ENCODE data around the gene RELA.
"Not testable (repeated sequence)": the region's sequence is repeated elsewhere in the genome, so short reads cannot be mapped to it uniquely, and the experiment has no call there.

Gene RELA

GRCh38 chr11:65663639-65664200 is 1.0 kb upstream of the RELA start:
- no peak for DNase-seq

GRCh38 chr11:65662247-65662798 is 393 bp downstream of the RELA start:
- no peak for DNase-seq

DNA sequence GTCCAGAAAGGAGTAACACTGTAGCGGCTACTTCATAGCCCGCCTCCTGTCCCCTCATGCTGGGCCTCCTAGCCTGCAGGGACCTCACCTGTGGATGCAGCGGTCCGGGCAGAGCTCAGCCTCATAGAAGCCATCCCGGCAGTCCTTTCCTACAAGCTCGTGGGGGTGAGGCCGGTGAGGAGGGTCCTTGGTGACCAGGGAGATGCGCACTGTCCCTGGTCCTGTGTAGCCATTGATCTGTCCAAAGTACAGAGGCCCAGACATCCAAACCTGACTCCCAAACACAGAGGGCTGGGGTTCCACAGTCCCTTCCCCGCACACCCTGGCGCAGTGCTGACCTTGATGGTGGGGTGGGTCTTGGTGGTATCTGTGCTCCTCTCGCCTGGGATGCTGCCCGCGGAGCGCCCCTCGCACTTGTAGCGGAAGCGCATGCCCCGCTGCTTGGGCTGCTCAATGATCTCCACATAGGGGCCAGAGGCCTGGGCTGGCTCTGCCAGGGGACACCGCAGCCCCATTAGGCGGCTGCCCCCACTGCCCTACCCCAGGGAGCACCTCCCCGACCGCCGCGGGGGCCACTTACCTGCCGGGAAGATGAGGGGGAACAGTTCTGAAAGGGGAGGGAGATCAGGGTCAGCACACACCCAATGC is 993 bp downstream of the RELA start:
- no peak for DNase-seq

DNA sequence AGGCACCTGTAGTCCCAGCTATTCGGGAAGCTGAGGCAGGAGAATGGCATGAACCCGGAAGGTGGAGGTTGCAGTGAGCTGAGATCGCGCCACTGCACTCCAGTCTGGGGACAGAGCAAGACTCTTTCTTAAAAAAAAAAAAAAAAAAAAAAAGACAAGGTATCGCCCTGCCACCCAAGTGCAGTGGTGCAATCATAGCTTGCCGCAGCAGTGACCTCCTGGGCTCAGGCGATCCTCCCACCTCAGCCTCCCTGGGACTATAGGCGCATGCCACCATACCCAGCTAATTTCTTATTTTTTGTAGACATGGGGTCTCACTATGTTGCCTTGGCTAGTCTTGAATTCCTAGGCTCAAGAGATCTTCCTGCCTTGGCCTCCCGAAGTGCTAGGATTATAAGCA is 1.8 kb downstream of the RELA start:
- not testable (repeated sequence) for DNase-seq

DNA sequence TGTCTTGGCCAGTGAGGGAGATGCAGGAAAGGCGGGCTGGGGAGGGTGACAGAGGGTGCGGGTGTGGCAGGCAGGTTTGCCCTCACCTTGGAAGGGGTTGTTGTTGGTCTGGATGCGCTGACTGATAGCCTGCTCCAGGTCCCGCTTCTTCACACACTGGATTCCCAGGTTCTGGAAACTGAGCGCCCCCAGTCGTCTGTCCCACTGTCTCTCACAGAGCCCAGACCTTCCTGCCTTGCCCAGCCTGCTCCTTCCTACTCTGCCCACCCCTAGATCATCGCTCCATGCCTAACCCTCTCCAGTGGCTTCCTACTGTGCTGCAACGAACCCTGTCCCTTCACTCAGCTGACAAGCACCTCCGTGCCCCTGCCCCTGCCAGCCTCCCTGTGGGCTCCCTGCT is 2.7 kb downstream of the RELA start:
- no peak for DNase-seq

- no peak for DNase-seq
These were observed 4.3 kb downstream of the RELA start for GRCh38 chr11:65658174-65659021.

DNA sequence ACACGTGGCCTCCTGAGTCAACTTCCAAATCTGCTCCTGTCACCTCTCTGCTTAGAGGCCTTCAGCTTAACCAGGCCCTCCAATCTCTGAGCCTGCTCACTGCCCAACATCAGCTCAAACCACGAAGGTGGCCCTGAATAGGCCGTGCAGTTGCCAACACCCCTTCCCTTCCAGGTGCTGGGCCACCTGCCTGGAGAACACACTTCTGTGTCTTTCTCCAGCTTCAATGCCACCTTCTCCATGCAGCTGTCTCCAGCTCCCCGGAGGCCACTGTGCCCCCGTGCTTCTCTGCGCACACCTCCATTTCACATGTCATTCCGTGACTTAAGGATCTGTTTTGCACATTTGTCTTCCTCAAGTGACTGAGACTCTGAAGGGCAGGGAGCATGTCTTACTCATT is 5.3 kb downstream of the RELA start:
- no peak for DNase-seq

- no peak for DNase-seq
These were observed 7.0 kb downstream of the RELA start for GRCh38 chr11:65655570-65656332.

DNA sequence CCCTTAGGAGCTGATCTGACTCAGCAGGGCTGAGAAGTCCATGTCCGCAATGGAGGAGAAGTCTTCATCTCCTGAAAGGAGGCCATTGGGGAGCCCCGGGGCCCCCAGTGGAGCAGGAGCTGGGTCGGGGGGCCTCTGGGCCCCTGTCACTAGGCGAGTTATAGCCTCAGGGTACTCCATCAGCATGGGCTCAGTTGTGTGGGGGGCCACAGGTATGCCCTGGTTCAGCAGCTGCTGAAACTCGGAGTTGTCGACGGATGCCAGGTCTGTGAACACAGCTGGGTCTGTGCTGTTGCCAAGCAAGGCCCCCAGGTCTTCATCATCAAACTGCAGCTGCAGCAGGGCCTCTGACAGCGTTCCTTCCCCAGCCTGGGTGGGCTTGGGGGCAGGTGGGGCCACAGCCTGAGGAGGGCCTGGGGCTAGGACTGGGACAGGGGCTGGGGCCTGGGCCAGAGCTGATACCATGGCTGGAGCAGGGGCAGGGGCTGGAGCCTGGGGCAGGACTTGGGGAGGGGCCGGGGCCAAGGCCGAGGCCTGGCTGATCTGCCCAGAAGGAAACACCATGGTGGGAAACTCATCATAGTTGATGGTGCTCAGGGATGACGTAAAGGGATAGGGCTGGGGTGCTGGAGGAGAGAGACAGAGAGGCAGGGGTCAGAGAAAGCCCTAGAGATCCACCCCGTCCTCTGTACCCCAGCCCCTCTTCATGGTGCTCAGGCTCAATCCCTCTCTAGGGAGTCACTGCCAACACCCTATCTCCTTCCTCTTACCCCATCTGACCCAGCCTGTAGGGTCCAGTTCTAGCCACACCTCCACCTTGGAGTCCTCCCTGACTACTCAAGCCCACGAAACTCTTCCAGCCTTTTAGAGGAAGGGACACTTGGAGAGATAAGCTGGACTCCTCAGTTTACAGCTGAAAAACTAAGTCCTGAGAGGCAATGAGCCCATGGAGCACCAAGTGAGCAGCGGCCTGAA is 8.1 kb downstream of the RELA start:
- DNase-seq = no peak

DNA sequence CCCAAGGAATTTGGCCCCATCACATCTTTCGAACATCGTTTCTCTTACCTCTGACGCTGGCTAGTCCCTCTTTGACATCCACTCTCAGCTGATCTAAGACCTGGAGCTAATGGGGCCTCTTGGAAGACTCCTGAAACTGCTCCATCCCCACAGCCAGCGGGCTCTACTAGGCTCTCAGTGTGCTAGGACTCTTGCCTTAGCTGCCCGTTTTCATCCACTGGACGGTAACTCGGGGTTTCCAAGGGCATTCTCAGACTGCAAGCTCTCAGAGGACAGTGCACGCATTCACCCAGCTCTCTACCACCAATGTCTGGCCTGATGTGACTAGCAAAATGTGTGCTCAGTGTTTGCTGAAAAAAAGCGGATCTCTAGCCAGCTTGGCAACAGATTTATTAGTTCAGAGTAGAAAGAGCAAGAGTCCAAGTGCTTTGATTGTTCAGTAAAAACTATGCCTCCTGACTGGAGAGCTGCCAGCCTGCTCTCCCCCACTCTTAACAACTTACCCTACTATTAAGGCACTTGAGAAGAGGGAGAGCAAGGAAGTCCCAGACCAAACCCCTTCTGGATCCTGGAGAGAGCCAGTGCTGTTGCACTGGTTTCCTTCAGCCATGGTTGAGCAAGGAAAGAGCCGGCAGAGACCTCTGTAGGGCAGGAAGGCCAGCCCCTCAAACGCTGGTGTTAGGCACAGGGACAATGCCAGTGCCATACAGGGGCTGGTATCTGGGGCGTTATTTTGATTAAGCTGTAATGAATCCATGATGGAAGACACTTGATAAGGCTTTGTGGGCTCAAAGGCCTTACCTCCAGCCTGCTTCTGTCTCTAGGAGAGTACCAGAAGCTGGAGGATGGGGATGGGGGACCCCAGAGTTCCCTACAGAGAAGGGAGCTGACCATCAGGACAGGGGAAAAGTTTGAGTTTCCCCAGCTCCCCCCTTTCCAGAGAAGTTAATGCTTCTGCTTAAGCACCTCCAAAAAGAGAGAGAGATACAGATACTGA is 9.2 kb downstream of the RELA start:
- DNase-seq = no peak

DNA sequence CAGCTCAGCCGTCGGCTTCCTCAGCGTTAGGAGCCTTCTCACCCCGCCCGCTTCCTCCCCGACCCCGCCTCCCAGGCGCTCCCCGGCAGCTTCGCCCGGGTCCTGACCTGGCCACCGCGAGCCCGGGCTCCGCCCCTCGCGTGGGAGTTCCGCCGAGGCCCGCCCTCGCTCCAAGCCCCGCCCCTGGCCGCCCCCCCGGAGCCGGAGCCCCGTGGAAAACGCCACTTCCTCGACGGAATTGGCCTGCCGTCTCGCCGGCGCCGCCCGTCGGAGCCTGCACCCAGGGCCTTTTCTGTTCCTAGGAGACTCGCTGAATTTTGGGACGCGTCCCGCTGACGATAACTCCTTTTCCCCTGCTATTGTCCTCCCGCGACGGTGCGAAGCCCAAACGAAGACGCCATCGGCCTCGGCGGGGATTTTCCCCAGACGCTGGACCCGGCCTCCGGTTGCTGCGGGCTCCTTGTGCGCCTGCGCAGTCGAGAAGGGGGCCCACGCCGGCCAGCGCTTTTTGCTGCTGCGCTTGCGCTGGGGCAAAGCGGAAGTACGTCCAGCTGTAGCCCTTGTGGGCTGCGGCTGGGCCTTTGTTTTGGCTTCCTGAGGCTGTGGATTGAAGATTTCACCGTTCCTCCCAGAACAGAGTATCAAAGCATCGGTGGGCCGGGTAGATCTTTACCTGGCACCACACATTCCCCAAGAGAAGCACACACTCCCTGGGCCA is 10.0 kb downstream of the RELA start:
- peak; percentile 15 for DNase-seq

GRCh38 chr11:65651589-65652510 is 10.9 kb downstream of the RELA start:
- DNase-seq = no peak

GRCh38 chr11:65651339-65651588 is 11.5 kb downstream of the RELA start:
- no peak for DNase-seq

DNA sequence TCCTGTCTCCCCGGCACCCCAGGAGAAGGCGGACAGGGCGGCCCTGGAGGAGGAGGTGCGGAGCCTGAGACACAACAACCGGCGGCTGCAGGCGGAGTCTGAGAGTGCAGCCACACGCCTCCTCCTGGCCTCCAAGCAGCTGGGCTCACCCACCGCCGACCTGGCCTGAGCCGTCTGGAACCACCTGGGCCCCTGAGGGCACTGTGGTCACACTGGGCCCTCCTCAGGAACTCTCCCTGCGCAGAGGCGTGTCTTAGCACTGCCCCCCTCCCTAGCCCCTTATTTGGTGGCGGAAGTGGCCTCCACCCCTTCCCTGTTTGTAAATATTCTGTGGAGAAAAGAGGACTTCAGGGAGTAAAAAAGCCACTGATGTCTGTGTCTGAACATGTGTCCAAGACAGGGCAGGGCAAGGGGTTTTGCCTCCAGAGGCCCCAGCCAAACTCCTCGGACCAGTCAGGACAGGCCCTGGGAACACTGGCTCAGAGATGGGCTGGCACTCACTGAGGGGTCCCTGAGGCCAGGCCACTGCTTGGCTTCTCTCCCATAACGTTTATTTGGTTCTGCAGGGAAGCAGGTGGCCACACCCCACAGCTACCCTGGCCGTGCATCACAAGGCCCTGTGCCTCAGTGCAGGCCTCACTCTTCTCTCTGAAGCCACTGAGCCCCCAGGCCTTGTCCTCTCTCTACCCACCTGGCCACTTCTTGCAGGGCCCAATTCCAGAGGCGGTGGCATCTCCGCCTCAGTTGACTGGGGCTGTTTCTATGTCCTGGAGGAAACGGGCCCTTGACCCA is 12.0 kb downstream of the RELA start:
- DNase-seq = no peak

GRCh38 chr11:65649656-65650546 is 12.8 kb downstream of the RELA start:
- DNase-seq = no peak

GRCh38 chr11:65648997-65649493 is 13.7 kb downstream of the RELA start:
- no peak for DNase-seq

Data from DMS 273 treated with DMSO at 0.1 percent for 48 hours (cell line).